GM18520 (cell line): ENCODE measurements around the gene JPH2.
"Not testable (repeated sequence)": the region's sequence is repeated elsewhere in the genome, so short reads cannot be mapped to it uniquely, and the experiment has no call there.

Experiments used
- ATAC-seq: cut with Tn5 transposase; IDR thresholded peaks from one replicate; pipeline ENCODE4 v1.9.1; 2021; ENCODE audit not compliant: unreplicated experiment

Gene JPH2

DNA sequence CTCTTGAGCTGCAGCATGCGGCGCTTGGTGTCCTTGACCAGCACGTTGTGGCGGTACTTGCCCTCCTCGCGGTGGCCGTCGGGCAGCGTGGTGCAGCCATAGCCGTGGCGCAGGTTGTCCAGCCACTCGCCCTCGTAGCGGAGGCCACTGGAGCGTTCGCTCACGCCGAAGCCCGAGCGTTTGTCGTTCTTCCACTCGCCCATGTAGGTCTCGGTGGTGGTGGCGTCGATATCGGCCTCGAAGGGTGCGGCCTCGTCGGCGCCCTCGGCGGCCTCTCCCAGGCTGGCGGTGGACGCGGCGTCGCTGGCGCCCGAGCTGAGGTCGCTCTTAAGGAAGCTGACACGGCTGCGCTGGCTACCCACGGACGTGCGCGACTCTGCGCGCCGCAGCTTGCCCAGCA, 27.3 kb downstream of the JPH2 start:
- no peak for ATAC-seq

DNA sequence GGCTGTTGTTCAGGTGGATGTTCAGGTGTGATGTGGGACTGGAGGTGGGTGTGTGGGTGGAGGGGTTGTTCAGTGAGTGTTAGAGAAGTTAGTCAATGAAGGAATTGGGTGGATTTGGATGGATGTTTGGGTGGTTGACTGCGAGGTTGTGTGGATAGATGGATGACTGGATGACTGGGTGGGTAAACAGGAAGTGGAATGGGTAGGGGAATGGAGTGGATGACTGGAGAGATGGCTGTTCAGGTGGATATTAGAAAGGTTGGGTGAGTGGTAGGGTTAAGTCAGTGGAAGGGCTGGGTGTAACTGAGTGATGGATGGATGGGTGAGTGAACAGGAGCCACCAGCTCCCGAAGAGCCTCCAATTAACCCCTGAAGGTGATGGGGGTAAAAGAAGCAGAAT, 27.9 kb downstream of the JPH2 start:
- ATAC-seq: no peak

DNA sequence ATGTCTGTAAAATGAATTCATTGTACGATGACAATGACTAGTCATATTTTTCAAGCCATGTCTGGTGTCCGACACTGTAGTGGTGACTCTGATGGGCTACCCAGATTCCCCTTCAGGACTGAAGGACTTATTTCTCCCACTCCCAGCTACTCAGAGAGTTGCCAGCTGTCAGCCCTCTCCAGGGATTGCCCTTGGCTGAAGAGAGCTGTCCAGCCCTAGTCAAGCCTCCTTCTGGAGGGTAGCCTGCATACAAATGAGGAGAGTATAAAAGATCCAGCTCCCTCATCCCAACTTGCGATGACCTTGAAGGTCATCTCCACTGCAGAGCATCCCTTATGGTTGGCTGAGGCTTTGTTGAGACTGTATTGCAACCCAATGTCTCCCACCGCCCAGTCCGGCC, 29.9 kb downstream of the JPH2 start:
- ATAC-seq: no peak

DNA sequence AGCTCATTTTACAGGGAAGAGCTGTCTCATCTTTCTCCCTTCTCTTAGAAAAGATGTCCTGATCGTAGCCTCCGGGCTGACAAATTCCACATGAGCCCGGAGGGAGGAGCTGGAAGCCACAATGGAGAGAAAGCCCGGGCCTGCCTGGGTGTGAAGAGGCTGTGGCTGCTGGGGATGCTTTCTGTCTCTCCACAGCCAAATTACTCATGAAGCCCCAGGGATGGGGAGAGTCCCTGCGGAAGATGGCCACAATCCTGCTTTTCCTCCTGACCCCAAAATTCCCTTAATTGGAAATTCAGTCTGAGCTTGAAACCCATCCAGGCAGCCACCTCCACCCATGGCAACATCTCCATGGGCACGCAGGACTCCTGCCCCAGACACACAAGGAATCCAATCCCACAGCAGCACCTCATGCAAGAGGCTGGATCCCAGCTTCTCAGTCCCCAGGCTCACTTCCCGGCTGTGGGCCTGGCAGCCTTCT, 32.4 kb downstream of the JPH2 start:
- ATAC-seq: no peak

DNA sequence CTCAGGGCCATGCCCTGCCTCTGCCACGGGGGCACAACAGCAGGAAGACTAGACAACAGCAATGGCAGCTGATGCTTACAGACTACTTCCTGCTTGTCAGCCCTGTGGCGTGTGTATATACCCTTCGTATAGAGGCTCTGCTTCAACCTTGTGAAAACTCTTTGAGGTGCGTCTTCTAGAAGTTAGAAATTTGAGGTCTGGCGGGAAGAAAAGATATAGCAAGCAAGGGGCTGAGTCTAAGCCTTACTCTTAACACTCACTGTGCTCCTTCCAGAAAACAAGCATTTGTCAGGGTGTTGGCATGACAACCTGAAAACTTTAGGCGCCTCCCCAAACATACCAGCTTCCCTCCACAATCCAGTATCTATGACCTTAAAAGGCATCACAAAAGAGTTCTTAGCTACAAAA, 33.3 kb downstream of the JPH2 start:
- no peak for ATAC-seq

DNA sequence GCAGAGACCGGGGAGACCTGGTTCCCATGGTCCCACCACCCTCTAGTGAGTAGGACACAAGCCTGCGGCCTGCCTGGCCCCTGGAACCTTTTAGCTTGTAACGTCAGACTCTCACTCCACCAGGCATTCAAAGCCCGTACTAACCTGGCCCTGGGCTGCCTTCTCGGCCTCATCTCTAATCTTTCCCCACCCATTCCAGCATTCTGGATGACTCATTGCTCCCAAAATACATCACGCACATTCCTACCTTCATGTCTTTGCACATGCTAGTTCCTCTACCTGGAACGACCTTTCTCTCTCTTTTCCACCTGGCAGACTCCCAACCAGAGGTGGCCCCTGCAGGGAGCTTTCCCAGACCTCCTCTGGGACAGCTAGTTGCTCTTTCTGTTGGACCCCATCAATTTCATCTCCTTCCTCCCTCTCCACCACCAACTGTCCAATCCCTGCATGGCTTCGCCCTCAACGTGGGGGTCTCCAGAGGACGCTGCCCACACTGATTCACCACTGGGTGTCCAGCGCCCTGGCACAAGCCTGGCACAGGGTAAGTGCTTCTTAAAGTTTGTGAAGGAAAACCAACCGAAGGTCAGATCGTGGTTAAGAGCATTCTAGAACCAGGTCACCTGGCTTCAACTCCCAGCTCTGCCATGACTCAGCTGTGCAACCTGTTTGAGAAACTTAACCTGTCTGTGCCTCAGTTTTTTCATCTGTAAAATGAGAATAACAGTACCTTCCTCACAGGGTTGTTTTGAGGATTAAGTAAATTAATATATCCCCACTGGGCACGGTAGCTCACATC, 35.2 kb downstream of the JPH2 start:
- no peak for ATAC-seq

DNA sequence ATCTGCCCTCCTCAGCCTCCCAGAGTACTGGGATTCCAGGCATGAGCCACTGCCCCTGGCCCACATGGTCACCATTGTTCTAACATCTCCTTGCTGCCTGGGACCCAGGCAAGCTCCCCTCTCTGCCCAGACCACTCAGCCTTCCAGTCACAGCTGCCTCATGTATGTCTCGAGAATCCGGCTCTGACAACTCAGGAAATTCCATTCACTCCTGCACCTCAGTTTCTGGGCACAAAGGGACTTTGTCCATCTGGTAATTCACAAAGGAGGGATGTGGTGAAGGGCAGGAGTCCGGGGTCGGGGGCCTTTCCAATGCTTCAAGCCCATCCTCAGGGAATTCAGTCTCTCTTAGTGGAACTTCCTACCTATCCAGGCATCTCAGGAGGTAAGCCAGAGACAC, 40.7 kb downstream of the JPH2 start:
- no peak for ATAC-seq

DNA sequence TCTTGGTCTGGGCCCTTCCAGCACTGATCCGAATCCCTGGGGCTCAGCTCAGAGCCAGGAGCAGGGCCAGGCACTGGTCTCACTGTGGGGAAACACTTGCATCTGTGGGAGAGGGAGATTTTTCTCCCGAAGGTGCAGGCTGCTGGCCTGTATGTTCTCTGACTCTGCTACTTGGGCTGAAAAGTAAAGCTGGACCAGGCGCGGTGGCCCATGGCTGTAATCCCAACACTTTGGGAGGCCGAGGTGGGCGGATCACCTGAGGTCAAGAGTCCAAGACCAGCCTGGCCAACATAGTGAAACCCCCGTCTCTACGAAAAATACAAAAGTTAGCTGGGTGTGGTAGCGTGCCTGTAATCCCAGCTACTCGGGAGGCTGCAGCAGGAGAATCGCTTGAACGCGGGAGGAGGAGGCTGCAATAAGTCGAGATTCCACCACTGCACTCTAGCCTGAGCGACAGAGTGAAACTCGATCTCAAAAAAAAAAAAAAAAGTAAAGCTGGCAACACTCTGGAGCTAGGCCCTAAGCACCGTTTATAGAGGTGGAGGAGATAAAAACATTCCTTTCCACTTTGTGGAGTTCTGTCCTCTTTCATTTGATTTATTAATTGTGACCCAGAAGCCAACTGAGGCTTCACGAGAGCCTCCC, 41.7 kb downstream of the JPH2 start:
- no peak for ATAC-seq

DNA sequence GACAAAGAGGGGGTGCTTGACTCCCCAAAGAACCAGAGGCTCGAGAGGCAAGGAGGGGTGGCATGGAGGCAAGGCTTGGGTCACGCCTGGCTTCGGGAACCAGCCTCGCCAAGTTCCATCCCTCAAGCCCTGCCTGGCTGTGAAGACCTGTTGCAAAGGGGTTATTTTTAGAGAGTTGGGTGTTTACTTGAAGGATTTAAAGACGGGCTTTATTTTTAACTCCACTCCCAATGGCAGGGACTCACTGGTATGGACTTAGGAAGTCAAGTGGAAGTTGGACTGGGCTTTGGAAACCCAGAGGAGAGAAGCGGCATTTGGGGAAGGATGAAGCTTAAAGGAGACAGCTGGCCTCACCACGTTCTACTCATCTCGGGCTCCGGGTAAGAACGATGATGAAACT, 43.1 kb downstream of the JPH2 start:
- no peak for ATAC-seq

DNA sequence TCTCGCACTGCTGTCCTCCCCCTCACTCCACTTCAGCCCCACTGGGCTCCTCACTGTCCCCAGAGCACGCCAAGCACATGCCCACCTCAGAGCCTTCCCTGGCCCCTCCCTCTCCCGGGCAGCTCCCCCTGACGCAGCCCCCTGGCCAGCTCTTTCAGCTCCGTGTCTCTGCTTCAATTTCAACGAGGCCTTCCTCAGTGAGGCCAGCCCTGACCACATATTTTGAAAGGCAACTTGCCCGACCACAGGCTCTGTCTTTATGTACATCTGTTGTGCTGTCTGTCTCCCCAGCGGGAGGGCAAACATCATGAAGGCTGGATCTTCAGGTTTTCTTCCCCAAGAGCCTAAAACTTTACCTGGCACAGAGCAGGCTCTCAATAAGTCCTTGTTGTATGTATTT, 44.6 kb downstream of the JPH2 start:
- ATAC-seq: no peak

DNA sequence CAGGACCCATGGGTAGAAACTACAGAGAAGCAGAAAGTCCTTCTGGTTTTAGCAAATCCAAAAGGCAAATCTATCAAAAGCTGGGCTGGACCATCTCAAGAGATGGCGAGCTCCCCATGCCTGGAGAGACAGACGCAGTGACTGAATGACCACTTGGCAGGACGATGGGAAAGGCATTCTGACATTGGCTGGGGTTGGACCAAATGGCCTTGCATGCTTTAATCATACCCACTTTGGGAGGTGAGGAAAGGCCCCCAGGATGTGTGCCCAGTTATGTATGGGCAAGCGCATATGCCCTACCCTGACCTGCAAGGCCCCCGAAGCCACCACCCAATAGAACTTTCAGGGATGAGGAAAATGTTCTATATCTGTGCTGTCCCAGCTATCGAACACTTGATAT, 45.1 kb downstream of the JPH2 start:
- ATAC-seq: no peak

DNA sequence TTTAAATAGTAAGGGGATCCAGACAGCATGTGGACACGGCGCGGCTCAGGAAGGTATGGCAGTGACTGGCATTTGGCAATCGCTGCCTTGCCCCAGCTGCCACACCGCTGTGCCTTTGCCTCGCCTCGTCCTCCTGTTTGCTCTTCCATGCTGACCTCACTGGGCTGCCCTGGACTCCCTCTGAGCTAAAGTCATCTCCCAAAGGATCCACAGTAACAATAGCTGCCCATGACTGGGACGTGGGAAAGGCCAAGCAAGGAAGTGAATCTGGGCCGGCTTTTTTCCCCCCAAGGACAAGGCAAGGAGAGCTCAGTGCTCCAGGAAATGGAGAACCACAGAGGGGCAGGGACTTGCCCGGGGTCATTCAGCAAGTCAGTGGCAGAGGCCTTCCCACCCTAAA, 48.1 kb downstream of the JPH2 start:
- no peak for ATAC-seq

DNA sequence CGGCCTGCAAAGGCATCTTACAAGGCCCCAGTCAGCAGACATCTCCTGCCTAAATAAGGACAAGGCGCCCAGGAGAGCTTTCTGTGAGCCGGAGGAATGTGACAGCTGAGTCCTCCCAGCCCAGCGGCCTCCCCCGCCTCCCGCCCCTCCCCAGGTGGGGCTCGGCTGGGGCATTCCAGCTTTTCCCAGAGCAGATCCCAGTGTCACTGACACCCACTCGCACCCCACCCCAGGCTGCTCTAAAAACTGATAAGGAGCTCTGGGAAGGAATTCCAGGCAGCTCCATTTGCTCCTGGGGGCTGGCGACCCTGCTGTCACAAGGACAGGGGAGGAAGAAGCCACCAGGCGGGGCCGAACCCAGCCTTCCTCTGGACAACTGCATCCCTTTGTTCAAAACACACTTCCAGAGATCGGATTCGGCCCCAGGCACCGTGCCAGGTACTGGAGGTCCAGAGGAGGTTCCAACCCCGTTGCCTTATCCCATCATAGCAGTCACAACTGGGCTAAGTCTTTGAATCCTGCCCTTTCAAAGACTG, 49.7 kb downstream of the JPH2 start:
- ATAC-seq: no peak

DNA sequence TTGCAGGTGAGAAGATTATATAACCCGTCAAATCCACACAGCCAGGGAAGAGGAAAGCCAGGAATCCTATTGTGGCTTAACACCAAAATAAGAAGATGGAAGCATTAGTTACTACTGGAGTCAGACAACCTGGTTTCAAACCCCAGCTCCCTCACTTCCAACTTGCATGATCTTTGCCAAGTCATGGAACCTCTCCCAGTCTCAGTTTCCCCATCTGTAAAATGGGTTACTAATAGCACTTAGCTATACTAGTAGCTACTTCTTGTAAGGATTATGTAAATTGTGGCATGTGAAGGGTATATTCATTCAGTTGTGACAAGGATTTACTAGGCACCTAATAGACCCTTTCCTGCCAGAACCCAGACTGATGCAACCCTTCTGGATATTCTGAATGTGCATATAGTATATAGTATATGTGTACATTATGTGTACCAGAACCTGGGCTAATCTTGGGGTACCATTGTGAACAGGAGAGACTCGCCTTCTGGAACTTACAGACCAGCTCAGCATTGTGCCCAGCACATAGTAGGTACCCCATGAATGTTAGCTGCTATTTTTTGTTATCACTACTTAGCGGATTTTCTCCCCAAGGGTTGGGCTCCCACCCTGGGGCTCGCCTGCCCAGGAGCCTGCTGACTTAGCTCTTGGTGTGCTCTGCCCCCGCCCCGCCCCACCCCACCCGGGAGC, 50.3 kb downstream of the JPH2 start:
- ATAC-seq: no peak

DNA sequence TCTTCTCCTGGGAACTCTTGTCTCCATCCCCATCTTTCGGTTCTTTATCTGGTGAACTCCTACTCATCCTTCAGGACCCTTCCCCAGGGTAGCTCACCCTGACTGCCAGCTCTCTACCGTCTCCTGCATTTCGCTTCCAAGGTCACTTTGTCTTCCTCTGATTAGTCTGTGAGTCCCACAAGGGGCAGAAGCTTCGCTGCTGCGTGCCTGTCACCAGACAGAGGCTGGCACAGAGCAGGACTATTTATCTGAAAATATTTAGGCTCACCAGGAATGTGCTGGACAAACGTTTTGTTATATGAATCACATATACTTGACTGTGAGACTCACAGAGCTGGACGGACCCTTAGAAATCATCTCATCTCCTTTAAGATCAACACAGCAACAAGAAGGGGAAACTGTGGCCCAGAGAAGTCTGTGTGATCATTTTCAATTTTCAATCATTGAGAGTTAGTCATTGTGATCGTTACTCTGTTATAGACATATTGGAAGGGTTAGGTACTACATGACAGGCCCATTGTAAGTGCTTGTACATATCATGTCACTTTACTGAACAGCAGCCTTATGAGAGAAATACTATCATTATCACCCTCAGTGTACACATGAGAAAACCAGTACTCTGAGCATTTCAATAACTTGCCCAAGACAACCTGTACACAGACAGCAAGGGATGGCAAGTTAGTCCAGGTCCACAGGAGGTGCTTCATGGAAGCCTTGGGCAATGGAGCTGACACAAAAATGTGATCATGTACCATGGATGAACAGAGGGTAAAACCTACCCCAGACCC, 51.4 kb downstream of the JPH2 start:
- no peak for ATAC-seq

DNA sequence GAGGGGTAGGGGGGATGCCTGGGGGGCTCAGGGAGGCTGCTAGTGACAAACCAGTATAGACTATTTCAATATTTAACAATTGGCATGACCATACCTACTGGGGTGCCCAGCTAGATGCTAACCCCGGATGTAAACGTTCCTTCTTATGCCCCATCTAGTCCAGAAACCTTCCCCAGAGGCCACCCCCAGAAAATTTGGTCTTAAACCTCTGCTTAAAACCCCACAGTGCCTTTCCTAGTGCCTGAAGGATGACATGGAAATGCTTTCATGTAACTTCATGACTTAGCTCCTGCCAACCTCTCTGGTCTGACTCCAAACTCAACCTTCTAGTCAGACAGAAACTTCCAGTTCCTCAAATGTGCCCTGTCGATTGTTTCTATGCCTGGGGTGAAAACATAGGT, 52.0 kb downstream of the JPH2 start:
- no peak for ATAC-seq

DNA sequence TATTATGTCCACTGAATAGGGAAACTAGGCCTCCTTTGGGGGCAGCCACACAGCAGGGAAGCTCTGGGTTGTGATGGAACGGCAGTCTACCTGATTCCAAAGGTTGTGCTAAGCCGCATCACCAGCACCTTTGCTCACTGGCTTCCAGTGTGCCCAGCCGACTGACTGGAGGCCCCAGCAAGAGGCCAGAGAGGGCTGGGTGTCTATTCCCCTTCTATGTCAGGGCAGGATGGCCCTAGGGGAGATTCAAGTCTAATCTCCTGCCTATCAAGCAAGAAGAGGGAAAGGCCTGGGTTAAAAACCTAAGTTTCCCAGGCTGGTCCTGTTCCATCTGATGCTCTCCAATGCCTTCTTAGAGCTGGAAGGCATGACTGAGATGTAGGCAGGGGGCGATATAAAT, 53.6 kb downstream of the JPH2 start:
- no peak for ATAC-seq

DNA sequence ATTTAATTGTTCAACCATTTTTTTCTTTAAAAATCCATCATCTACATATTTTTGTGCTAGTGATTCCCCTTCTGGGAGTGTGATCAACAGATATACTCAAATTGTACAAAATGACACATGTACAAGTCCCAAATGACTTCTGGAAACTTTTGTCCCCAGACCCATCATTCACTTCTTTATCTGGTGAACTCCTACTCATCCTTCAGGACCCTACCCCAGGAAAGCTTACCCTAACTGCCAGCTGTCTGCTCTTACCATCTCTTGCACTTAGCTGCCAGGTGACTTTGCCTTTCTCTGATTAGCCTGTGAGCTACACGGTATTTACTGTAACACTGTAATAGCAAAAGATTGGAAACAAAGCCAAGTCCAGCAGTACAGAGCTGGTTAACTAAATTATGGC, 55.3 kb downstream of the JPH2 start:
- ATAC-seq: no peak

DNA sequence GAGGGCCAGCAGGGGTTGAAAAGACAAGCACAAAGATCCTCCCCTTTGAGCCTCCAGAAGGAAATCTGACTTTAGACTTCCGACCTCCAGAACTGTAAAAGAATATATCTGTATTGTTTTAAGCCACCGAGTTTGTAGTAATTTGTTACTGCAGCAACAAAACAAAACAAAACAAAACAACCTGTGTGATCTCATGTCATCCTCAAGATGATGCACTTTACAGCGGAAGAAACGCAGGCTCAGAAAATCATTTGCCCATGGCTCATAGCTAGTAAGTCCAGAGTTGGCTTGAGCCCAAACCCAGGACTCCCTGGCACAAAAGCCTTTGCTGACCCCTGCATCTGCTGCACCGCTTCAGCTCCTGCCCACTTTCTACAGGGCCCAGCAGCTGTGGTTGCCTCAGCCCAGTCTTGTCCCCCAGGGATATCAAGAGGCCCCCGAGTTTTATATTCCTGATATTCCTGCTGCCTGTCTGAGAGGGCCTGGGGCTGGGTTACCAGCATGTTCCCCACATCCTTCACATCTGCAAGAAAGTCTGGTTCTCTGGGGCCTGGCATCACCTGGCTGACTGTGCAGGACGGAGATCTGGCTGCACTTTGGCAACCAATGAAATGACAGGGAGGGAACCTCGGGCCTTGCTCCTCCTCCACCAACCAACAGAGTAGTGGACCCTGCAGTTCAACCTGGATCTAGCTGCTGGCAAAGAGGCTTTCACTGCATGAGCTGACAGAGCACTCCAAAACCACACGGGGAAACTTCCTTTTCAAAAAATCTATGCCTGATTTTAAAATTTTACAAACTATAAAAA, 56.9 kb downstream of the JPH2 start:
- no peak for ATAC-seq

DNA sequence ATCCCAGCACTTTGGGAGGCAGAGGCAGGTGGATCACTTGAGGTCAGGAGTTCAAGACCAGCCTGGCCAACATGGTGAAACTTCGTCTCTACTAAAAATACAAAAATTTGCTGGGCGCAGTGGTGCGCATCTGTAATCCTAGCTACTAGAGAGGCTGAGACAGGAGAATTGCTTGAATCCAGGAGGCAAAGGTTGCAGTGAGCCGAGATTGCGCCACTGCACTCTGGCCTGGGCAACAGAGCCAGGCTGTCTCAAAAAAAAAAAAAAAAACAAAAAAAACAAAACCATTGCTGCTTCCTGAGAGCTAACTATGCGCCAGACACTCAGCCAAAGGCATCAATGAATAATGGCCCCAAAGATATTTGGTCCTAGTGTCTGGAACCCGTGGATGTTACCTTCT, 57.7 kb downstream of the JPH2 start:
- not testable (repeated sequence) for ATAC-seq
